ENCODE measurements around the gene SORL1.
"Not testable (repeated sequence)": the region's sequence is repeated elsewhere in the genome, so short reads cannot be mapped to it uniquely, and the experiment has no call there.

Gene SORL1

GRCh38 chr11:121503051-121503450 lies 50.9 kb downstream of the SORL1 start:
- DNase-seq: no peak

- not testable (repeated sequence) for DNase-seq
These were observed 54.1 kb downstream of the SORL1 start for GRCh38 chr11:121506237-121506636.

GRCh38 chr11:121508449-121508848 lies 56.3 kb downstream of the SORL1 start:
- no peak for DNase-seq

GRCh38 chr11:121510438-121510837 lies 58.3 kb downstream of the SORL1 start:
- DNase-seq: no peak

- no peak for DNase-seq
These were observed 60.7 kb downstream of the SORL1 start for GRCh38 chr11:121512468-121513465.

GRCh38 chr11:121513807-121514206 lies 61.7 kb downstream of the SORL1 start:
- DNase-seq: no peak

- peak in 1 of 2 experiments; percentile 25 for DNase-seq
These were observed 62.6 kb downstream of the SORL1 start for GRCh38 chr11:121514432-121515334.

GRCh38 chr11:121515335-121515671 lies 63.2 kb downstream of the SORL1 start:
- DNase-seq: no peak

- peak in 1 of 2 experiments; percentile 11 for DNase-seq
These were observed 65.9 kb downstream of the SORL1 start for GRCh38 chr11:121517996-121518395.

GRCh38 chr11:121520243-121521144 lies 68.4 kb downstream of the SORL1 start:
- DNase-seq: no peak

GRCh38 chr11:121521145-121522042 lies 69.3 kb downstream of the SORL1 start:
- peak in 1 of 2 experiments; percentile 16 for DNase-seq

GRCh38 chr11:121522043-121522941 lies 70.2 kb downstream of the SORL1 start:
- DNase-seq: peak in 1 of 2 experiments; percentile 19

- peak in 1 of 2 experiments; percentile 14 for DNase-seq
These were observed 71.6 kb downstream of the SORL1 start for GRCh38 chr11:121523581-121524232.

- DNase-seq: peak in 1 of 2 experiments; percentile 14
These were observed 72.1 kb downstream of the SORL1 start for GRCh38 chr11:121524233-121524631.

- no peak for DNase-seq
These were observed 73.3 kb downstream of the SORL1 start for GRCh38 chr11:121525376-121525775.

- DNase-seq: no peak
These were observed 78.1 kb downstream of the SORL1 start for GRCh38 chr11:121530257-121530656.

- no peak for DNase-seq
These were observed 81.5 kb downstream of the SORL1 start for GRCh38 chr11:121533601-121534000.

- peak in 1 of 2 experiments; percentile 15 for DNase-seq
These were observed 82.3 kb downstream of the SORL1 start for GRCh38 chr11:121534131-121535093.

Measured in activated T-cell treated with anti-CD3 and anti-CD28 coated beads, Interleukin-2, amount 50 U/mL, for 48 hours (primary cell).